Astrocyte (in vitro differentiated cells and primary cell): ENCODE measurements around the gene TMEM39A. TPM values are rescaled to one million over a fixed set of nuclear protein-coding genes. Genes with fewer than 3 reads are reported as not detected.

Source experiments
- DNase-seq: peaks from one replicate; pipeline ENCODE4 v3.0.0-alpha.2; 2010; ENCODE audit warnings: low read depth
- FAIRE-seq: peaks from 2 replicates; lab custom pipeline; 2011; peaks lifted over from hg19 to GRCh38; lab: Jason Lieb, UNC
- H2AFZ ChIP-seq: 2 replicates; pipeline ENCODE4 v1.6.0; 2012; ENCODE audit warnings: low read depth, low read length, inconsistent platforms
- H3K27ac ChIP-seq: 2 replicates; pipeline ENCODE4 v1.5.1; 2011; ENCODE audit warnings: low read depth, low read length, inconsistent platforms
- H3K27me3 ChIP-seq: 2 replicates; pipeline ENCODE4 v1.6.0; 2011; ENCODE audit warnings: low read length, inconsistent platforms; ENCODE audit not compliant: insufficient read depth
- H3K36me3 ChIP-seq: 2 replicates; pipeline ENCODE4 v1.5.1; 2011; ENCODE audit warnings: low read length, inconsistent platforms; ENCODE audit not compliant: insufficient read depth
- H3K4me1 ChIP-seq: 2 replicates; pipeline ENCODE4 v1.5.1; 2011; ENCODE audit warnings: low read length, inconsistent platforms; ENCODE audit not compliant: insufficient read depth
- H3K4me2 ChIP-seq: 2 replicates; pipeline ENCODE4 v1.6.0; 2012; ENCODE audit warnings: low read length, inconsistent platforms
- H3K4me3 ChIP-seq: 2 replicates; pipeline ENCODE4 v1.5.1; 2011; ENCODE audit warnings: low read depth, mild to moderate bottlenecking, low read length, inconsistent platforms; ENCODE audit not compliant: insufficient read depth
- H3K79me2 ChIP-seq: 2 replicates; pipeline ENCODE4 v1.6.0; 2012; ENCODE audit warnings: mild to moderate bottlenecking, low read length, inconsistent platforms; ENCODE audit not compliant: insufficient read depth
- H3K9ac ChIP-seq: 2 replicates; pipeline ENCODE4 v1.6.0; 2012; ENCODE audit warnings: mild to moderate bottlenecking, low read length, inconsistent platforms
- H3K9me3 ChIP-seq: 2 replicates; pipeline ENCODE4 v1.5.1; 2012; ENCODE audit warnings: low read depth, mild to moderate bottlenecking, low read length, inconsistent platforms; ENCODE audit not compliant: insufficient read depth
- H4K20me1 ChIP-seq: 2 replicates; pipeline ENCODE4 v1.6.0; 2012; ENCODE audit warnings: low read length, inconsistent platforms; ENCODE audit not compliant: insufficient read depth
- H3K27ac Mint-ChIP-seq: one replicate; pipeline ENCODE4 v1.8.0; 2021; ENCODE audit warnings: mild to moderate bottlenecking, mixed read lengths; ENCODE audit not compliant: unreplicated experiment
- H3K27me3 Mint-ChIP-seq: one replicate; pipeline ENCODE4 v1.8.0; 2021; ENCODE audit warnings: low read depth, mixed read lengths; ENCODE audit not compliant: unreplicated experiment
- H3K36me3 Mint-ChIP-seq: one replicate; pipeline ENCODE4 v1.8.0; 2021; ENCODE audit warnings: low read depth, mixed read lengths; ENCODE audit not compliant: unreplicated experiment
- H3K4me1 Mint-ChIP-seq: one replicate; pipeline ENCODE4 v1.8.0; 2021; ENCODE audit warnings: low read depth, mixed read lengths; ENCODE audit not compliant: unreplicated experiment
- H3K4me3 Mint-ChIP-seq: one replicate; pipeline ENCODE4 v1.8.0; 2021; ENCODE audit warnings: mild to moderate bottlenecking, moderate library complexity, mixed read lengths; ENCODE audit not compliant: unreplicated experiment
- H3K9me3 Mint-ChIP-seq: one replicate; pipeline ENCODE4 v1.8.0; 2021; ENCODE audit warnings: mild to moderate bottlenecking, mixed read lengths; ENCODE audit not compliant: unreplicated experiment
- CTCF ChIP-seq: IDR thresholded peaks from 2 replicates; pipeline ENCODE4 v1.5.1; 2011; ENCODE audit warnings: low read depth, mild to moderate bottlenecking, inconsistent platforms, low read length, moderate library complexity; ENCODE audit not compliant: insufficient read depth
- EZH2 ChIP-seq: IDR thresholded peaks from 2 replicates; pipeline ENCODE4 v1.6.1; 2012; ENCODE audit warnings: mild to moderate bottlenecking, low read length, inconsistent platforms; ENCODE audit not compliant: insufficient read depth
- total RNA-seq: library from RNA; stranded (reverse); gene quantifications from 2 replicates; pipeline ENCODE4 v1.2.1, GENCODE V29; 2021

The TMEM39A gene
- total RNA-seq, 1 donor from 2014 or later, result 53.4 TPM

DNA sequence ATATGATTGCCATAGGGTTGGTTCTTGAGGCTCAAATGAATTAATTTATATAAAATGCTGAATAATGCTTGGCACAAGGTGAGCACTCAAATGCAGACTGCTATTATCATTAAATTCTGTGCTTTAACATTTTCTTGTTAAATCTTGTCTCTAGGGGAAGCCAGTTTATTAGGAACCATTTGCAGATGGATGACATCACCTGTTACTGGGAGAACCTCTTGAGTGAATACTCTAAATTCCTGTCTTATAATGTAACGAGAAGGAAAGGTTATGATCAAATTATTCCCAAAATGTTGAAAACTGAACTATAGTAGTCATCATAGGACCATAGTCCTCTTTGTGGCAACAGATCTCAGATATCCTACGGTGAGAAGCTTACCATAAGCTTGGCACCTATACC, 28.7 kb upstream of the TMEM39A start:
- Histone ChIP-seq H2AFZ (no peak overlapping the region), H3K79me2 (no peaks in the 10 kb centered on the region), H3K9ac (no peak overlapping the region), H3K36me3 (peaks cover 5% of the 10 kb centered on the region), H3K27me3 (no peaks in the 10 kb centered on the region), H3K4me1 (peaks cover under 1% of the 10 kb centered on the region), H3K27ac (no peak overlapping the region), H4K20me1 (no peaks in the 10 kb centered on the region), H3K9me3 (no peaks in the 10 kb centered on the region), H3K4me2 (no peak overlapping the region), H3K4me3 (no peak overlapping the region)
- Mint-ChIP-seq H3K27ac (no peak overlapping the region), H3K27me3 (no peaks in the 10 kb centered on the region), H3K4me1 (no peaks in the 10 kb centered on the region), H3K36me3 (peaks cover 9% of the 10 kb centered on the region), H3K9me3 (peaks cover 2% of the 10 kb centered on the region), H3K4me3 (no peak overlapping the region)
- no peak for TF ChIP-seq EZH2
- TF ChIP-seq CTCF, result no peak
- DNase-seq (no peak), FAIRE-seq (peak; percentile 29)

DNA sequence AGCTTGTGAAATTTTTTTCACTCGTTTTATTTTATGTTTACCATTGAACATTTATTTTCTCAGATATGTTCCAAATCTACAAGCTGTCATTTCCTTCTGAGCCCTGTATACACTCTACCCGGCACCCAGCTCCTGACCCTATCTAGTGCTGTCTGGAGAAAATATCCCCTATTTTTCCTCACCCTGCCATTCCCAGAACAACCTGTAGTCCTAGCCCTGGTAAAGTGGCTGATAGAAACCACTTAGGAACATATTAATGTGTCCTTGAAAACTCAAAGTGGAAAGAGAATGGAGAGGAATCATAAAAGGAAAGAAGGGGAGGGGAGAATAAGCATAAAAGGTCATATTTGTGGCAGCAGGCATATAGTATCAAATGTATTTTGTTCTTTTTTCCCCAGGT, 26.7 kb upstream of the TMEM39A start:
- Histone ChIP-seq H3K4me2 (no peak overlapping the region), H3K9ac (no peak overlapping the region), H2AFZ (no peak overlapping the region), H3K4me1 (no peaks in the 10 kb centered on the region), H4K20me1 (no peaks in the 10 kb centered on the region), H3K79me2 (no peaks in the 10 kb centered on the region), H3K27ac (no peak overlapping the region), H3K36me3 (peaks cover 20% of the 10 kb centered on the region), H3K9me3 (no peaks in the 10 kb centered on the region), H3K4me3 (no peak overlapping the region), H3K27me3 (no peaks in the 10 kb centered on the region)
- no peak for FAIRE-seq
- H3K4me1 Mint-ChIP-seq, result no peaks in the 10 kb centered on the region
- no peak overlapping the region for H3K4me3 Mint-ChIP-seq
- H3K27me3 Mint-ChIP-seq, result no peaks in the 10 kb centered on the region
- H3K27ac Mint-ChIP-seq, result no peak overlapping the region
- no peak for DNase-seq
- peaks cover 15% of the 10 kb centered on the region for H3K36me3 Mint-ChIP-seq
- H3K9me3 Mint-ChIP-seq, result peaks cover 2% of the 10 kb centered on the region
- TF ChIP-seq CTCF (no peak), EZH2 (no peak)

DNA sequence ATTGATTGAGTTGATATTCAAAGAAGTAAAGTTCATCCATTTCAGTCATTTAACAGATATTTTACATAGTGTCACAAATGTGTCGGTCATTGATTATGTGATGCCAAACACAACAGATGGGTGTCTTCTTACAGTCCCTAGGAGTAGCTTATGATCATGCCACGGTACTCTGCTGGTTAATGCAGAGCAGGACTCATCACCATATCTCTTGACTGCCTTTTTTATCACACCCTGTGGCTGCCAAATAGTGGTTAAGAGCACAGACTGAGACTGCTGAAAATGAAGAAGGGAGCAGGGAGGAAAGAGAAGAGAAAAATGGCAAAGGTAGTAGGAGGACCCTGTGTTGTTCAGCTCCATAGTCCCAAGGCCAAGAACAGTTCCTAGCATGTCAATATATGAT, 22.1 kb upstream of the TMEM39A start:
- no peaks in the 10 kb centered on the region for H3K27me3 Mint-ChIP-seq
- H3K4me2 ChIP-seq, result no peak overlapping the region
- peaks cover 8% of the 10 kb centered on the region for H3K36me3 Mint-ChIP-seq
- TF ChIP-seq EZH2 (no peak), CTCF (no peak)
- no peaks in the 10 kb centered on the region for H3K79me2 ChIP-seq
- no peak overlapping the region for H3K4me3 Mint-ChIP-seq
- no peak overlapping the region for H3K27ac Mint-ChIP-seq
- H2AFZ ChIP-seq, result no peak overlapping the region
- H3K4me1 ChIP-seq, result no peaks in the 10 kb centered on the region
- FAIRE-seq (no peak), DNase-seq (no peak)
- peaks cover 20% of the 10 kb centered on the region for H3K36me3 ChIP-seq
- H3K9me3 Mint-ChIP-seq, result no peaks in the 10 kb centered on the region
- H3K4me1 Mint-ChIP-seq, result peaks cover 3% of the 10 kb centered on the region
- H3K4me3 ChIP-seq, result no peak overlapping the region
- no peaks in the 10 kb centered on the region for H4K20me1 ChIP-seq
- H3K9ac ChIP-seq, result no peak overlapping the region
- H3K27ac ChIP-seq, result no peak overlapping the region
- H3K27me3 ChIP-seq, result no peaks in the 10 kb centered on the region
- no peaks in the 10 kb centered on the region for H3K9me3 ChIP-seq
